ENCODE measurements around the gene KPNA4. TPM values are rescaled to one million over a fixed set of nuclear protein-coding genes. Genes with fewer than 3 reads are reported as not detected.
"Not testable (repeated sequence)": the region's sequence is repeated elsewhere in the genome, so short reads cannot be mapped to it uniquely, and the experiment has no call there.

Gene KPNA4
- total RNA-seq, 1 donor from 2014 or later = 39.7 TPM

DNA sequence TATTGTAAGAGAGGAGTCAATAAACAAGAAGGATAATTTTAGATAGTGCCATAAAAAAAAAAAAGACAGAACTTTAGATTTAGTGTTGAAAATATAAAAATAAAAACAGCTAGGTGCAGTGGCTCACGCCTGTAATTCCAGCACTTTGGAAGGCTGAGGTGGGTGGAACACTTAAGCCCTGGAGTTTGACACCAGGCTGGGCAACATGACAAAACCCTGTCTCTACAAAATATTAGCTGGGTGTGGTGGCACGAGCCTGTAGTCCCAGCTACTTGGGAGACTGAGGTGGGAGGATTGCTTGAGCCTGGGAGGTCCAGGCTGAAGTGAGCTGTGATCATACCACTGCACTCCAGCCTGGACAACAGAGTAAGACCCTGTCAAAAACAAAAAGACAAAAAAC is 49.0 kb downstream of the KPNA4 start:
- not testable (repeated sequence) for DNase-seq (ENCODE audit: extremely low read depth, low read depth, low spot score)

DNA sequence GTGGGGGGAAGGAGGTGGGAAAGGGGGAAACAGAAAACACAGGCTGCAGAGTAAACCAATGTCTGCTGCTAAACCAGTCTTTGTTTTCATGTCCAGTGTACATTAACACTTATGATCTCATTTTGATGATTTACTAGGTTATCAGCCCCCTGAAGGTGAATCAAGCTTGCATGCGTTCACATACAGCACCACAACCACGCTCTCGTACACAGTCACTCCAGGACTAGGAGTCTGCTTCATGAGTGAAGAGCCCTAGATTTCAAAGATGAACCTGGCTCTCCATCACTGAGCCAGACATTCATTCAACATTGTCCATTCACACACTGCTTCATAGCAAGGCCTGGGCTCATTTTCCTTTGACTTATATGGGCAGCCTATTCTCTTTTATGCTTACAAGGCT is 64.0 kb downstream of the KPNA4 start:
- no peak for DNase-seq (ENCODE audit: extremely low read depth, low read depth, low spot score)

DNA sequence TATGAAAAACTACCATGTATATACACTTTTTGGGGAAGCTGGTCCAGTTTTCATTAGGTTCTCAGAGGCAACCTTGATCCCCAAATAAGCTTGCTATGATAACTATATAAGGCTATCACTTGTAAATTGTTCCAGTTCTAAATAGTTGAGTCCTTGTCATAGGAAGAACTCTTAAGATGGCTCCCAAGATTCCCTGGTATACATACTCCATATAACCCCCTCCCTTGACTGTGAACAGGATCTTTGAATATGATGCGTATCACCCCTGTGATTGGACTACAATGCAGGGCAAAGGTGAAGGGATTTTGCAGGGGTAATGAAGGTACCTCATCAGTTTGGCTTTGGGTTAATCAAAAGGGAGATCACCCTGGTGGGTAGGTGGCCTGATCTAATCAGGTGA is 67.2 kb downstream of the KPNA4 start:
- DNase-seq (ENCODE audit: extremely low read depth, low read depth, low spot score) = no peak

DNA sequence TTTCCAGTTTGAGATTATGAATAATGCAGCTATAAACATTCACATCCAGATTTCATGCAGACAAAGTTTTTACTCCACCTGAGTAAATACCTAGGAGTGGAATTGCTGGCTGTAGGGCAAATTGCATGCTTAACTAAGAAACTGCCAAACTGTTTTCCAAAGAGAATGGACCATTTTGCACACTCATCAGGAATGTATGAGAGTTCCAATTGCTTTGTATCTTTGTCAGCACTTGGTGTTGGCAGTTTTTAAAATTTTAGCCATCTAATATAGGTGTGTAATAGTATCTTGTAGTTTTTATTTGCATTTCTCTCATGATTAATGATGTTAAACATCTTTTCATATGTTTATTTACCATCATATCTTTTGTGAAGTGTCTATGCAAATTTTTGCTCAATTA is 75.2 kb downstream of the KPNA4 start:
- DNase-seq (ENCODE audit: extremely low read depth, low read depth, low spot score) = no peak

DNA sequence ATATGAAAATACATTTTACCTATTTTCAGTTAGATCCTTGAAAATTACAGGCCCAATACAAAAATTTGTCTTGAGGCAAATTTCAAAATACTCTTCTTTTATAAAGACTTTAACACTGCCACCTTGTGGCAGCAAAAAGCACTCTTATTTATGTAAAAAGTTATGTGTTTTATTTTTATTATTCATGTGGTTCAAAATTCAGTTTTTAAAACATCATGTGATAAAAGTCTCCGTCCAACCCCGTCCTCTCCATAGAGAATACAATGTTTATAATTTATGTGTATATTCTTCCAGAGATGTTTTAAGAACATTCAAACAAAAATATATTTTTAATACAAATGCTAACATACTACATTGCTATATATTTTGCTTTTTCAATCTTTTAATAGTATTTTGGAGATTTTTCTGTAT is 78.9 kb downstream of the KPNA4 start:
- DNase-seq (ENCODE audit: extremely low read depth, low read depth, low spot score) = no peak

GRCh38 chr3:160482796-160483195 is 82.6 kb downstream of the KPNA4 start:
- no peak for DNase-seq (ENCODE audit: extremely low read depth, low read depth, low spot score)

- DNase-seq (ENCODE audit: extremely low read depth, low read depth, low spot score) = no peak
These were observed 83.5 kb downstream of the KPNA4 start for GRCh38 chr3:160481856-160482255.

DNA sequence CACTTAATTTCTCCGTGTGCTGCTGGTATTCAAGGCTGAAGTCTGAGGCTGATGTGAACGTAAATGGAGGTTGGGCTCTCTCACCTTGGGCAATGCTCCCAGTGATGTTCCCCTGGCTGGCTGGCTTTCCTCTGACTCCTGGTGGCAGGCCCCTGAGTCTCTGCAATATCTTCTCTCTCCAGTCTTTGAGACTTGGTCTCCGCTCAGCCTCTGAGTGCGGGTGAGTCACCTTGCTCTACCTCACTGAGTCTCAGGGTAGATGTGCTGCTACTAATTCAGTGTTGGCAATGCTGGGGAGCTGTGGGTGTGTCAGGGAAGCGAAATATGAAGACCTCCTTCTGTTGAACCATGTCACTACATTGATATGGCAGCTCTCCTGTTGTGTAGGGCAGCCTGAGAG is 84.4 kb downstream of the KPNA4 start:
- no peak for DNase-seq (ENCODE audit: extremely low read depth, low read depth, low spot score)

GRCh38 chr3:160479376-160479775 is 86.0 kb downstream of the KPNA4 start:
- no peak for DNase-seq (ENCODE audit: extremely low read depth, low read depth, low spot score)

GRCh38 chr3:160478338-160478737 is 87.0 kb downstream of the KPNA4 start:
- no peak for DNase-seq (ENCODE audit: extremely low read depth, low read depth, low spot score)

GRCh38 chr3:160477750-160478149 is 87.6 kb downstream of the KPNA4 start:
- no peak for DNase-seq (ENCODE audit: extremely low read depth, low read depth, low spot score)

DNA sequence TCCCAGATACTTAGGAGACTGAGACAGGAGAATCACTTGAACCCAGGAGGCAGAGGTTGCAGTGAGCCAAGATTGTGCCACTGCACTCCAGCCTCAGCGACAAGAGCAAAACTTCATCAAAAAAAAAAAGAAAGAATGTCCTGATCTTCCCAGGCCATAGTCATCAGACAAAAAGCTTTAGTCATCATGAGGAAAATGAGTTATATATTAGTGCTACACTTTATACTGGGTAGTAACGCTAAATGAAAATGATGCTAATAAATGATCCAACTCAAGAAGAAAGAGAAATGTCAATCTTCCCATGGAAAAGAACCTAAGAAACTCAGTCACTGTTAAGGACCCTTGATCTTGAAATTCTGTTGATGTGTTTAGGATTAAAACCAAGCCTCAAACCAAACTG is 89.5 kb downstream of the KPNA4 start:
- DNase-seq (ENCODE audit: extremely low read depth, low read depth, low spot score) = no peak

GRCh38 chr3:160475153-160475552 is 90.2 kb downstream of the KPNA4 start:
- no peak for DNase-seq (ENCODE audit: extremely low read depth, low read depth, low spot score)

DNA sequence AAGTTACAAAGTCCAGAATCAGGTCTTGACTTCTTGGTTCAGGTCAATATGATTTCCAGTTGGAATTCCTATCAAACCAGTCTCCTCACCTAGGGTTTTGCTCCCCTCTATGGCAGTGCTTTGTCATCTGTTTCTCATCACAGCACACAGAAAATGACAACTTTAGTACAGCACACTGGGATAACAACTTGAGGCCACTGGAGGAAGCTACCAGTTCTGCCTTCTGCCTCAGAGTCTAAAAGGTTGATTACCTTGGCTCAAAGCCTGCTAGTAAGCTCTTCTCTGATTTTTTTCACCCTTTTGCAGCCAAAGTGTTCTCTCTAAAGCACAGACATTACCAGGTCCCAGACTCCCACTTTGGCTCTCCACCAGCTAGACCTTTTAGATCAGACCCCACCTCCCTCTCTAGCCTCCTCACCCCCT is 90.9 kb downstream of the KPNA4 start:
- no peak for DNase-seq (ENCODE audit: extremely low read depth, low read depth, low spot score)

- DNase-seq (ENCODE audit: extremely low read depth, low read depth, low spot score) = no peak
These were observed 91.4 kb downstream of the KPNA4 start for GRCh38 chr3:160473978-160474377.

DNA sequence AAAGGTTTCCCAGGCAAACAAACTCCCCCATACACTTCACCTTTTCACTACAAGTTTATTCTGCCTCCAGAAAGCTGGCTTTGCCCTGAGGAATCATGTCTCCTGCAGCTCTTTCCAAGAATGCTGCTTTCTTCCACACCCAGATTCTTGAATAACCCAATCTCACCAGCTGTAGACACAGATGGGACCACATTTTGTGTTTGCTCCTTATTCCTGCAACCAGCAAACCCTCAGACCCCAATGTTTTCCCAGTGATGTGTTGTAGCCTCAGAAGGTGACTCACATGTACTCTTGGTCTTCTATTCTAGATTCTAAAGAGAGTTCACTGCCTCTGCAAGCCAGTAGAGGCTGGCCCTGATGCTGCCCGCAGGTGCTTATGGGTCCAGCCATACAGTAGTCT is 92.2 kb downstream of the KPNA4 start:
- DNase-seq (ENCODE audit: extremely low read depth, low read depth, low spot score) = no peak

DNA sequence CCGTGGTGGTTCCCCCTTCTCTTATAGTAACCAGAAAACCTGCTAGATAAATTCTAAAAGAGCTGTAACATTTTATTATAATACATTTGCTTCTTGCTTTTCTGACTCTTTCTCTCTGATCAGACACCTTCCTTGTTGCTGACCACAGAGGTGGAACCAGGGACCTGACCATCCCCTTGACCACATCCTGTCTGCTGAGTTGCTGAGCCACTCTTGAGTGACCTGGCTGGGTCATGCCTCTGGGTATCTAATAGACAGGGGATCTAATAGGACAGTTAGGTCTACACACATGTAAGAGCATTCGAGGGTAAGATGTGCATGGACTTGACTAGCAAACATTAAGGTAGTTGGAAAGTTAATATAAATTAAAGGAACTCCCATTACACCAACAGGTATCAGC is 93.0 kb downstream of the KPNA4 start:
- DNase-seq (ENCODE audit: extremely low read depth, low read depth, low spot score) = no peak

GRCh38 chr3:160471892-160472291 is 93.5 kb downstream of the KPNA4 start:
- no peak for DNase-seq (ENCODE audit: extremely low read depth, low read depth, low spot score)

DNA sequence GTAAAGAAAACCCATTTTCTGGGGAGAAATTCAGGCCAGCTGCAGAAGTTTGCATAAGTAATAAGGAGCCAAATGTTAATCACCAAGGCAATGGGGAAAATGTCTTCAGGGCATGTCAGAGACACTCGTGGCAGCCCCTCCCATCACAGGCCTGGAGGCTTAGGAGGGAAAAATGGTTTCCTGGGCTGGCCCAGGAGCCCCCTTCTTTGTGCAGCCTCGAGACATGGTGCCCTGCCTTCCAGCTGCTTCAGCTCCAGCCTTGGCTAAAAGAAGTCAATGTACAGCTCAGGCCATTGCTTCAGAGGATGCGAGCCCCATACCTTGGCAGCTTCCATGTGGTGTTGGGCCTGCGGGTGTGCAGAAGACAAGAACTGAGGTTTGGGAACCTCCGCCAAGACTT is 95.2 kb downstream of the KPNA4 start:
- no peak for DNase-seq (ENCODE audit: extremely low read depth, low read depth, low spot score)

GRCh38 chr3:160464971-160465370 is 100.4 kb downstream of the KPNA4 start:
- no peak for DNase-seq (ENCODE audit: extremely low read depth, low read depth, low spot score)

DNA sequence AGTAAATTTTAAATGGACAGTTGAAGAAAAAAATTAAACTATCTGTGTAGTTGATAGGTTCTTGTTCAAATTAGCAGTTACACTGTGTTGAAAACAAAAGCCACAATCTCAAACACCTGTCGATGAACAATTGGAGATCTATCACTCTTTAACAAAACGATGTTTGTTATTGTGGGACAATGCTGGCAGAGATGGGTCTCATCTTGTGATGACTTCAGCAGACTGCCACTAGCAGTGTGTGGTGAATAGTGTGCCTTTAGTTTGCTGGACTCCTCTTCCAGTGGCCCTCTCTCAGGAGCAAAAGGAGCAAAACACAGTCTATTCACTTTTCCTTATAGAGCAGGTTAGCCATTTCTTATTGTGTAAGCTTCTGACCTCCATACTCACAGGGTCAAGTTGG is 101.0 kb downstream of the KPNA4 start:
- no peak for DNase-seq (ENCODE audit: extremely low read depth, low read depth, low spot score)

- DNase-seq (ENCODE audit: extremely low read depth, low read depth, low spot score) = no peak
These were observed 105.3 kb downstream of the KPNA4 start for GRCh38 chr3:160460033-160460432.

GRCh38 chr3:160459450-160459970 is 105.9 kb downstream of the KPNA4 start:
- no peak for DNase-seq (ENCODE audit: extremely low read depth, low read depth, low spot score)

DNA sequence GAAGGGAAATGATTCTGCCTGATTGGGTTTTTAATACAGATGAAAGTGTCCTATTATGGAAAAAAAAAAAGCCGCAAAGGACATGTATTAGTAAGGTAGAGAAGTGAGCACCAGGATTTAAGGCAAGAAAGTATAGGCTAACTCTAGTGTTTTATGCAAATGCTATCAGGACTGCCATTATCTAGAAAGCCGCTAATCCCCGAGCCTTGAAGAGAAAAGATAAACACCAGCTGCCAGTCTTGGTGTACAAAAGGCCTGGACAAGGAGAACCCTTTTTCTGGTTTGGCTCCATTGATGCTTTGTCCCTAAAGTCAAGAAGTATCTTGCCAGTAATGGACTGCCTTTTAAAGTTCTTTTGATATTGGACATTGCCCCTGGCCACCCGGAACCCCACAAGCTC is 107.2 kb downstream of the KPNA4 start:
- no peak for DNase-seq (ENCODE audit: extremely low read depth, low read depth, low spot score)

Data from glomerular endothelial cell (primary cell).